Jurkat, Clone E6-1 (cell line): ENCODE data around the gene ADNP2.
"Not testable (repeated sequence)": the region's sequence is repeated elsewhere in the genome, so short reads cannot be mapped to it uniquely, and the experiment has no call there.

Experiments used
- DNase-seq: peaks from one replicate; pipeline ENCODE4 v3.0.0-alpha.2; 2011; ENCODE audit warnings: low read depth, low spot score
- H3K4me3 ChIP-seq: 2 replicates; pipeline ENCODE4 v1.5.1; 2011; ENCODE audit warnings: mild to moderate bottlenecking, low read length, control low read depth, moderate library complexity

Gene ADNP2

GRCh38 chr18:80136679-80137078 lies 27.6 kb downstream of the ADNP2 start:
- no peak overlapping the region for H3K4me3 ChIP-seq
- DNase-seq = no peak

GRCh38 chr18:80137137-80137536 lies 28.1 kb downstream of the ADNP2 start:
- DNase-seq = no peak
- no peak overlapping the region for H3K4me3 ChIP-seq

GRCh38 chr18:80137976-80138375 lies 28.9 kb downstream of the ADNP2 start:
- no peak for DNase-seq
- H3K4me3 ChIP-seq = no peak overlapping the region

GRCh38 chr18:80140455-80140985 lies 31.5 kb downstream of the ADNP2 start:
- no peak for DNase-seq
- H3K4me3 ChIP-seq = no peak overlapping the region

GRCh38 chr18:80143881-80144280 lies 34.8 kb downstream of the ADNP2 start:
- no peak overlapping the region for H3K4me3 ChIP-seq
- no peak for DNase-seq

- no peak overlapping the region for H3K4me3 ChIP-seq
- DNase-seq = no peak
These were observed 36.2 kb downstream of the ADNP2 start for GRCh38 chr18:80145196-80145804.

GRCh38 chr18:80147037-80147417 lies 38.0 kb downstream of the ADNP2 start:
- DNase-seq = no peak
- H3K4me3 ChIP-seq = no peak overlapping the region

GRCh38 chr18:80147418-80148325 lies 38.6 kb downstream of the ADNP2 start:
- H3K4me3 ChIP-seq = no peak overlapping the region
- DNase-seq = no peak

- H3K4me3 ChIP-seq = no peak overlapping the region
- no peak for DNase-seq
These were observed 39.5 kb downstream of the ADNP2 start for GRCh38 chr18:80148326-80149199.

GRCh38 chr18:80149667-80150066 lies 40.6 kb downstream of the ADNP2 start:
- no peak overlapping the region for H3K4me3 ChIP-seq
- no peak for DNase-seq

GRCh38 chr18:80154293-80154692 lies 45.2 kb downstream of the ADNP2 start:
- no peak overlapping the region for H3K4me3 ChIP-seq
- peak; percentile 20 for DNase-seq

GRCh38 chr18:80157708-80158343 lies 48.8 kb downstream of the ADNP2 start:
- no peak overlapping the region for H3K4me3 ChIP-seq
- DNase-seq = peak; percentile 66

GRCh38 chr18:80158365-80158764 lies 49.3 kb downstream of the ADNP2 start:
- DNase-seq = no peak
- H3K4me3 ChIP-seq = no peak overlapping the region

GRCh38 chr18:80159713-80160636 lies 50.9 kb downstream of the ADNP2 start:
- DNase-seq = no peak
- no peak overlapping the region for H3K4me3 ChIP-seq

GRCh38 chr18:80161781-80162417 lies 52.8 kb downstream of the ADNP2 start:
- no peak overlapping the region for H3K4me3 ChIP-seq
- no peak for DNase-seq

- no peak for DNase-seq
- H3K4me3 ChIP-seq = no peak overlapping the region
These were observed 54.1 kb downstream of the ADNP2 start for GRCh38 chr18:80163183-80163582.

- DNase-seq, H3K4me3 ChIP-seq: not testable (repeated sequence)
These were observed 55.8 kb downstream of the ADNP2 start for GRCh38 chr18:80164727-80165355.
